ENCODE results near the gene KCNH4.

The KCNH4 gene

DNA sequence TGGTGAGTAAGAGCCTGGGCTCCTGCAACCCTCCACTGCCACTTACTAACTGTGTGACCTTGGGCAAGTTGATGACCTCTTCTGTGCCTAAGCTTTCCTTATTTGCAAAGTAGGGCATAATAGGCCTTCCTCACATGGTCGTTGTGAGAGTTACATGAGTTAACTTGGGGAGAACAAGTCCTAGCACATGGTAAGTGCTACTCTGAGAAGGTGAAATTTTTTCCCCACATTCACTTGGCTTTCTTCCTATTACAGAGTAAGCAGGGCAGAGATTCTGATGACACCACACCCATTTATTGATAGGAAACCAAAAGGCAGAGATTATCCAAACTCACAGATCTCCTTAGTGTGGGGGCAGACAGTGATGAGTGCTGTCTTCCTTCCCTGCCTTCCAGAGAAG is 1.6 kb downstream of the KCNH4 start:
- Histone ChIP-seq H3K9me3 (ENCODE audit: insufficient read depth, low read length) (no peaks in the 10 kb centered on the region), H3K27me3 (ENCODE audit: low read depth, low read length) (no peaks in the 10 kb centered on the region), H3K27ac (ENCODE audit: low read length) (0 out of 2 replicates have a peak overlapping the region, but pooled peaks have one; percentile 0), H2AFZ (ENCODE audit: low read depth, low read length) (no peak overlapping the region), H3K9ac (ENCODE audit: low read length) (no peak overlapping the region), H3K36me3 (replicated peaks; ENCODE audit: low read depth, low read length) (no peaks in the 10 kb centered on the region), H3K79me2 (ENCODE audit: low read length) (no peaks in the 10 kb centered on the region), H3K4me2 (ENCODE audit: low read length) (peak overlapping the region; percentile 48), H3K4me3 (ENCODE audit: low read length) (no peak overlapping the region), H3K4me1 (ENCODE audit: low read length) (peaks cover 38% of the 10 kb centered on the region), H4K20me1 (ENCODE audit: insufficient read depth, low read length) (no peaks in the 10 kb centered on the region)
- TF ChIP-seq, protein P1, sequence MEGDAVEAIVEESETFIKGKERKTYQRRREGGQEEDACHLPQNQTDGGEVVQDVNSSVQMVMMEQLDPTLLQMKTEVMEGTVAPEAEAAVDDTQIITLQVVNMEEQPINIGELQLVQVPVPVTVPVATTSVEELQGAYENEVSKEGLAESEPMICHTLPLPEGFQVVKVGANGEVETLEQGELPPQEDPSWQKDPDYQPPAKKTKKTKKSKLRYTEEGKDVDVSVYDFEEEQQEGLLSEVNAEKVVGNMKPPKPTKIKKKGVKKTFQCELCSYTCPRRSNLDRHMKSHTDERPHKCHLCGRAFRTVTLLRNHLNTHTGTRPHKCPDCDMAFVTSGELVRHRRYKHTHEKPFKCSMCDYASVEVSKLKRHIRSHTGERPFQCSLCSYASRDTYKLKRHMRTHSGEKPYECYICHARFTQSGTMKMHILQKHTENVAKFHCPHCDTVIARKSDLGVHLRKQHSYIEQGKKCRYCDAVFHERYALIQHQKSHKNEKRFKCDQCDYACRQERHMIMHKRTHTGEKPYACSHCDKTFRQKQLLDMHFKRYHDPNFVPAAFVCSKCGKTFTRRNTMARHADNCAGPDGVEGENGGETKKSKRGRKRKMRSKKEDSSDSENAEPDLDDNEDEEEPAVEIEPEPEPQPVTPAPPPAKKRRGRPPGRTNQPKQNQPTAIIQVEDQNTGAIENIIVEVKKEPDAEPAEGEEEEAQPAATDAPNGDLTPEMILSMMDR (IDR thresholded peaks at IDR 0.05; ENCODE audit: low read depth, low read length): no peak
- TF ChIP-seq EZH2phosphoT487 (IDR thresholded peaks at IDR 0.05; ENCODE audit: low read depth): no peak

DNA sequence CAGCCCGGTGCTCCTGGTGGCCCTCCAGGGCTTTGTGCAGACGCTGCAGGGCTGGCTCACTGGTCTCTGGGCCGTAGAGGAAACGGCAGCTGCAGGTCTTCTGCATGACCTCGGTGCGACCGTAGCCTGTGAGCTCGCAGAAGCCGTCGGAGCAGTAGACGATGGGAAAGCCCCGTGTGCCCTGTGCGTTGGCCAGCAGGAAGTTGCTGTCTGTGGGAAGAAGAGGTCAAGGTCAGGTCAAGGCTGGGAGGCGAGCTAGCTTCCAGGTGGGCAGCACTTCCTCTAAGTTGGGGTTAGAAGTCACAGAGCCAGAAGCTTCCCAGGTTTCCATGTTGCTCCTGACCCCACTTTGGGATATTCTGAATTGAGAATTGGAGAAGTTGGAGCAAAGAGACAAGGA is 2.1 kb downstream of the KCNH4 start:
- no peaks in the 10 kb centered on the region for H3K36me3 ChIP-seq (replicated peaks; ENCODE audit: low read depth, low read length)
- 0 out of 2 replicates have a peak overlapping the region, but pooled peaks have one; percentile 0 for H3K27ac ChIP-seq (ENCODE audit: low read length)
- H3K9ac ChIP-seq (ENCODE audit: low read length): 0 out of 2 replicates have a peak overlapping the region, but pooled peaks have one; percentile 11
- H3K4me1 ChIP-seq (ENCODE audit: low read length): peaks cover 37% of the 10 kb centered on the region
- H2AFZ ChIP-seq (ENCODE audit: low read depth, low read length): no peak overlapping the region
- no peaks in the 10 kb centered on the region for H3K27me3 ChIP-seq (ENCODE audit: low read depth, low read length)
- TF ChIP-seq, protein P1 (IDR thresholded peaks at IDR 0.05; ENCODE audit: low read depth, low read length): no peak
- TF ChIP-seq EZH2phosphoT487 (IDR thresholded peaks at IDR 0.05; ENCODE audit: low read depth): no peak
- H3K9me3 ChIP-seq (ENCODE audit: insufficient read depth, low read length): no peaks in the 10 kb centered on the region
- H3K4me3 ChIP-seq (ENCODE audit: low read length): peak overlapping the region; percentile 17; the same call in 1 of the 2 replicates
- no peaks in the 10 kb centered on the region for H3K79me2 ChIP-seq (ENCODE audit: low read length)
- no peaks in the 10 kb centered on the region for H4K20me1 ChIP-seq (ENCODE audit: insufficient read depth, low read length)
- peak overlapping the region; percentile 48 for H3K4me2 ChIP-seq (ENCODE audit: low read length)

DNA sequence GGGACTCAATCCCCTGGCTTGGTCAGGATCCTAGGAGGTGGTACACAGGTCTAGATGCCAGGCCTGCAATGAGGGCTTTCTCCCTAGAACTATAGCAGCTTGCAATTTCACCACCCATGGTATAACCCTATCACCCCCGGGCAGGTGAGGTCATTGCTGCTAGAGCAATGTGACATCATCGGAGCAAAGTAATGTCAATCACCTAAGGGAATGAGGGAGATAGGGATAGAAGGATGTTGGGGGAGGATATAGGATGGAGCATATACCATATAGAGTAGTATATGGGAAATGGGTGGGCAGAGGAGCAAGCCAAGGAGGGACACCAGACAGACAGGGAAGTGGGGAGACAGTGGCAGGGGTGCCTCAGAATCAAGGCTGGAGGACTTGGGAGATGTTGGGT is 3.3 kb downstream of the KCNH4 start:
- Histone ChIP-seq H3K27ac (ENCODE audit: low read length) (no peak overlapping the region), H3K79me2 (ENCODE audit: low read length) (no peaks in the 10 kb centered on the region), H3K36me3 (replicated peaks; ENCODE audit: low read depth, low read length) (no peaks in the 10 kb centered on the region), H3K9me3 (ENCODE audit: insufficient read depth, low read length) (no peaks in the 10 kb centered on the region), H3K4me1 (ENCODE audit: low read length) (peaks cover 31% of the 10 kb centered on the region), H3K27me3 (ENCODE audit: low read depth, low read length) (no peaks in the 10 kb centered on the region; the same call in 1 of the 2 replicates), H3K4me3 (ENCODE audit: low read length) (no peak overlapping the region), H2AFZ (ENCODE audit: low read depth, low read length) (no peak overlapping the region), H3K4me2 (ENCODE audit: low read length) (no peak overlapping the region), H4K20me1 (ENCODE audit: insufficient read depth, low read length) (no peaks in the 10 kb centered on the region), H3K9ac (ENCODE audit: low read length) (no peak overlapping the region)
- TF ChIP-seq, protein P1 (IDR thresholded peaks at IDR 0.05; ENCODE audit: low read depth, low read length): no peak
- no peak for TF ChIP-seq EZH2phosphoT487 (IDR thresholded peaks at IDR 0.05; ENCODE audit: low read depth)

DNA sequence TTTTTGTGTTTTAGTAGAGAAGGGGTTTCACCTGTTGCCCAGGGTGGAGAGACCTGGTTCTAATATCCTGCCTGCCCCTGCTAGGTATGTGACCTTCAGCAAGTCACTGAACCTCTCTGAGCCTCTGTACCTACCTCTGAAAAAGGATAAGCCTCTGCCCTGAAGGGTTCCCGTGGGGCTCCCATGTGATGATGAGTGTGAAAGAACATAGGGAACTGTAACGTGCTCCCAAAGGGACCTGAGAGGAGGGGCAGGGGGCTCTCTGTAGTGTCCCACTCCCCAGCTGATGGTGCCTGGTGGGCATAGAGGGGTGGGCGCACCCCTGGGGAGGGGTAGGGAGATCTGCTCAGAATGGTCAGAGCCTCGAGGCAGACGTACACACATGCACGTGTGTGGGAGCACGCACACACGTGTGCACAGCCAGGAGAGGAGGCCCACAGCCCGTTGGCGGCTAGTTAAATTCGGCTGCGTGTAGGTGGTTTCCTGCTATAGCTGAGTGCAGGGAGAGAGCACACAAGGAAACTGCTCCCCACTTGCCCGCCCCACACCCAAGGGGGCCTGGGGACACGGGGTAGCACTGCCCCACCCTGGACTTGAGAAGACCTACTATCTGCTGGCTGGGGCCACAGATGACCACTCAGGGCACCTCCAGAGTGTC is 6.7 kb downstream of the KCNH4 start:
- Histone ChIP-seq H2AFZ (ENCODE audit: low read depth, low read length) (no peak overlapping the region), H3K9me3 (ENCODE audit: insufficient read depth, low read length) (no peaks in the 10 kb centered on the region), H3K9ac (ENCODE audit: low read length) (no peak overlapping the region), H3K4me2 (ENCODE audit: low read length) (no peak overlapping the region), H4K20me1 (ENCODE audit: insufficient read depth, low read length) (no peaks in the 10 kb centered on the region), H3K4me3 (ENCODE audit: low read length) (no peak overlapping the region), H3K79me2 (ENCODE audit: low read length) (no peaks in the 10 kb centered on the region), H3K27me3 (ENCODE audit: low read depth, low read length) (no peaks in the 10 kb centered on the region; the same call in 1 of the 2 replicates), H3K27ac (ENCODE audit: low read length) (no peak overlapping the region), H3K4me1 (ENCODE audit: low read length) (peaks cover 15% of the 10 kb centered on the region), H3K36me3 (replicated peaks; ENCODE audit: low read depth, low read length) (no peaks in the 10 kb centered on the region)
- TF ChIP-seq EZH2phosphoT487 (IDR thresholded peaks at IDR 0.05; ENCODE audit: low read depth): no peak
- TF ChIP-seq, protein P1 (IDR thresholded peaks at IDR 0.05; ENCODE audit: low read depth, low read length): no peak
